H1 (cell line): Measurements from ENCODE around the gene TCF4. TPM values are rescaled to one million over a fixed set of nuclear protein-coding genes. Genes with fewer than 3 reads are reported as not detected.

ENCODE experiments used
- CTCF ChIA-PET: fragments of 300-600 bp; sonication (Branson Sonifier 250); formaldehyde crosslinking; loops from one replicate; lab custom pipeline; 2021; ENCODE audit not compliant: partially characterized antibody; lab: Charles Lee
- POLR2A ChIA-PET: fragments of 300-600 bp; sonication (Branson Sonifier 250); formaldehyde crosslinking; loops from one replicate; lab custom pipeline; 2021; ENCODE audit warnings: inconsistent platforms; ENCODE audit not compliant: partially characterized antibody; lab: Charles Lee
- DNase-seq, 2 experiments: peaks; one replicate each; pipeline versions ENCODE4 v3.0.0 to v3.0.0-alpha.2; 2010 to 2022; ENCODE audit warnings: low spot score in 2 of 2, low read depth in 1 of 2, mixed read lengths in 1 of 2
- FAIRE-seq: peaks from 2 replicates; lab custom pipeline; 2011; peaks lifted over from hg19 to GRCh38; lab: Jason Lieb, UNC
- H2AFZ ChIP-seq: 2 replicates; pipeline ENCODE4 v1.8.1; 2012; ENCODE audit warnings: low read length, inconsistent platforms
- H2AK5ac ChIP-seq: 2 replicates; pipeline ENCODE4 v1.6.1; 2013; ENCODE audit warnings: low read depth, low read length
- H2BK120ac ChIP-seq: replicated peaks from 2 replicates; pipeline ENCODE3; 2013; ENCODE audit warnings: low read depth, low read length, inconsistent platforms
- H2BK12ac ChIP-seq: 2 replicates; pipeline ENCODE4 v1.6.1; 2013; ENCODE audit warnings: low read depth, low read length
- H2BK15ac ChIP-seq: 2 replicates; pipeline ENCODE4 v1.6.1; 2013; ENCODE audit warnings: low read length
- H2BK20ac ChIP-seq: 2 replicates; pipeline ENCODE4 v1.6.1; 2013; ENCODE audit warnings: low read length
- H2BK5ac ChIP-seq: 2 replicates; pipeline ENCODE4 v1.6.1; 2013; ENCODE audit warnings: low read depth, low read length
- H3K14ac ChIP-seq: 2 replicates; pipeline ENCODE4 v1.6.1; 2013; ENCODE audit warnings: inconsistent platforms; ENCODE audit not compliant: insufficient read length
- H3K18ac ChIP-seq: 2 replicates; pipeline ENCODE4 v1.6.1; 2013; ENCODE audit warnings: low read length; ENCODE audit errors: extremely low read depth
- H3K23ac ChIP-seq: 2 replicates; pipeline ENCODE4 v1.6.1; 2013; ENCODE audit warnings: inconsistent platforms; ENCODE audit not compliant: insufficient read length
- H3K23me2 ChIP-seq: 2 replicates; pipeline ENCODE4 v1.6.1; 2013; ENCODE audit warnings: low read depth, low read length
- H3K27ac ChIP-seq: 2 replicates; pipeline ENCODE4 v1.6.1; 2011; ENCODE audit warnings: low read depth, low read length, inconsistent platforms
- H3K27me3 ChIP-seq, 4 experiments: replicated peaks in 1 of 4; 1 replicate in 1 of 4; 2 replicates in 3 of 4; pipeline versions ENCODE4 v1.6.1 to v1.8.1; 2011 to 2013; ENCODE audit warnings: low read length in 3 of 4, mild to moderate bottlenecking in 3 of 4, inconsistent platforms in 2 of 4, mixed read lengths in 2 of 4, moderate library complexity in 1 of 4; ENCODE audit not compliant: control insufficient read depth in 3 of 4, insufficient read depth in 3 of 4; ENCODE audit errors: extremely low read depth in 1 of 4
- H3K36me3 ChIP-seq, 4 experiments: 2 replicates each; pipeline versions ENCODE4 v1.6.1 to v1.8.1; 2011 to 2013; ENCODE audit warnings: mild to moderate bottlenecking in 4 of 4, low read length in 3 of 4, moderate library complexity in 2 of 4, control low read depth in 1 of 4, inconsistent platforms in 1 of 4; ENCODE audit not compliant: insufficient read depth in 4 of 4, control insufficient read depth in 2 of 4
- H3K4ac ChIP-seq: replicated peaks from 2 replicates; pipeline ENCODE3; 2013; ENCODE audit warnings: low read length, low read depth, mixed read lengths, inconsistent platforms; ENCODE audit not compliant: insufficient read length
- H3K4me1 ChIP-seq, 4 experiments: replicated peaks in 1 of 4; 1 replicate in 1 of 4; 2 replicates in 3 of 4; pipeline versions ENCODE4 v1.6.1 to v1.8.1; 2011 to 2013; ENCODE audit warnings: low read length in 3 of 4, inconsistent platforms in 2 of 4, mixed read lengths in 1 of 4; ENCODE audit not compliant: insufficient read depth in 4 of 4, control insufficient read depth in 3 of 4
- H3K4me2 ChIP-seq, 2 experiments: 2 replicates each; pipeline versions ENCODE4 v1.6.1 to v1.8.1; 2011 to 2013; ENCODE audit warnings: low read depth in 2 of 2, low read length in 2 of 2, control low read depth in 1 of 2, inconsistent platforms in 1 of 2, mild to moderate bottlenecking in 1 of 2; ENCODE audit not compliant: insufficient read depth in 1 of 2
- H3K4me3 ChIP-seq, 4 experiments: fragments of 200-600, 300-600 bp in 1 of 4; sonication (generic), shearing (Covaris generic), sonication (Bioruptor Twin) in 1 of 4; 2 replicates each; pipeline versions ENCODE4 v1.5.1 to v1.8.1; 2011 to 2016; ENCODE audit warnings: low read length in 4 of 4, low read depth in 3 of 4, control low read depth in 2 of 4, inconsistent platforms in 2 of 4, mild to moderate bottlenecking in 2 of 4, mixed read lengths in 1 of 4, moderate library complexity in 1 of 4; ENCODE audit not compliant: insufficient read depth in 2 of 4; ENCODE audit errors: extremely low read depth in 1 of 4
- H3K56ac ChIP-seq: replicated peaks from 2 replicates; pipeline ENCODE3; 2013; ENCODE audit warnings: low read depth, mild to moderate bottlenecking, mixed read lengths, low read length, inconsistent platforms; ENCODE audit not compliant: insufficient read length
- H3K79me1 ChIP-seq: 2 replicates; pipeline ENCODE4 v1.6.1; 2013; ENCODE audit warnings: low read depth, low read length, control low read depth
- H3K79me2 ChIP-seq, 2 experiments: 2 replicates each; pipeline versions ENCODE4 v1.6.1 to v1.8.1; 2012 to 2013; ENCODE audit warnings: low read length in 2 of 2, mild to moderate bottlenecking in 2 of 2, inconsistent platforms in 1 of 2; ENCODE audit not compliant: insufficient read depth in 2 of 2, control insufficient read depth in 1 of 2
- H3K9ac ChIP-seq, 4 experiments: replicated peaks in 1 of 4; 1 replicate in 1 of 4; 2 replicates in 3 of 4; pipeline versions ENCODE4 v1.6.1 to v1.8.1; 2011 to 2013; ENCODE audit warnings: low read depth in 3 of 4, low read length in 3 of 4, control low read depth in 2 of 4, mild to moderate bottlenecking in 2 of 4, moderate library complexity in 2 of 4, inconsistent platforms in 1 of 4; ENCODE audit errors: extremely low read depth in 1 of 4
- H3K9me3 ChIP-seq, 2 experiments: 2 replicates each; pipeline versions ENCODE4 v1.6.1 to v1.8.1; 2012 to 2013; ENCODE audit warnings: mild to moderate bottlenecking in 2 of 2, moderate library complexity in 2 of 2, control low read depth in 1 of 2, inconsistent platforms in 1 of 2, low read depth in 1 of 2, low read length in 1 of 2, mixed read lengths in 1 of 2; ENCODE audit not compliant: insufficient read depth in 2 of 2
- H4K20me1 ChIP-seq, 2 experiments: replicated peaks in 1 of 2; 2 replicates each; pipeline versions ENCODE3 to v1.8.1; 2011 to 2013; ENCODE audit warnings: inconsistent platforms in 2 of 2, low read length in 2 of 2, mild to moderate bottlenecking in 1 of 2; ENCODE audit not compliant: insufficient read depth in 2 of 2, control insufficient read depth in 1 of 2
- H4K5ac ChIP-seq: 2 replicates; pipeline ENCODE4 v1.6.1; 2013; ENCODE audit warnings: low read length, low read depth, mixed read lengths, inconsistent platforms; ENCODE audit not compliant: insufficient read length
- H4K8ac ChIP-seq: 2 replicates; pipeline ENCODE4 v1.8.0; 2013; ENCODE audit warnings: mild to moderate bottlenecking, moderate library complexity, low read length, inconsistent platforms; ENCODE audit not compliant: insufficient read depth; ENCODE audit errors: extremely low read depth
- H4K91ac ChIP-seq: replicated peaks from 2 replicates; pipeline ENCODE3; 2013; ENCODE audit warnings: low read length, mixed read lengths, inconsistent platforms; ENCODE audit not compliant: insufficient read length
- ATF2 ChIP-seq: IDR thresholded peaks from 2 replicates; pipeline ENCODE4 v1.6.1; 2012; ENCODE audit warnings: low read length, inconsistent platforms
- CBX5 ChIP-seq: fragments of 300-800, 300-1000 bp; sonication (generic); IDR thresholded peaks from 2 replicates; pipeline ENCODE4 v1.7.1; 2016; ENCODE audit warnings: antibody characterized with exemption, low read length, low read depth
- CBX8 ChIP-seq: fragments of 300-800, 300-1000 bp; sonication (generic); IDR thresholded peaks from 2 replicates; pipeline ENCODE4 v1.7.1; 2016; ENCODE audit warnings: low read depth, low read length, borderline replicate concordance
- CHD2 ChIP-seq: IDR thresholded peaks from 2 replicates; pipeline ENCODE4 v1.6.1; 2012; ENCODE audit warnings: low read length, improper control_type of control experiment
- FOSL1 ChIP-seq: IDR thresholded peaks from 2 replicates; pipeline ENCODE4 v1.6.1; 2011; ENCODE audit warnings: mild to moderate bottlenecking, low read depth, low read length, moderate library complexity; ENCODE audit not compliant: insufficient read depth
- NRF1 ChIP-seq: IDR thresholded peaks from 2 replicates; pipeline ENCODE4 v1.6.1; 2011; ENCODE audit warnings: mild to moderate bottlenecking, low read depth, low read length, improper control_type of control experiment
- RBBP5 ChIP-seq: IDR thresholded peaks from 2 replicates; pipeline ENCODE4 v1.7.1; 2012; ENCODE audit warnings: low read depth, mild to moderate bottlenecking, inconsistent platforms, low read length, moderate library complexity, borderline replicate concordance
- SIN3A ChIP-seq, 2 experiments: IDR thresholded peaks in 1 of 2; conservative IDR thresholded peaks in 1 of 2; 2 replicates each; pipeline ENCODE4 v1.6.1; 2011 to 2012; ENCODE audit warnings: low read length in 2 of 2, improper control_type of control experiment in 1 of 2, low read depth in 1 of 2, mild to moderate bottlenecking in 1 of 2
- SP2 ChIP-seq: IDR thresholded peaks from 2 replicates; pipeline ENCODE4 v1.6.1; 2012; ENCODE audit warnings: mild to moderate bottlenecking, low read length, inconsistent platforms
- TAF1 ChIP-seq: IDR thresholded peaks from 2 replicates; pipeline ENCODE4 v1.6.1; 2011; ENCODE audit warnings: mild to moderate bottlenecking, low read depth, low read length
- TAF7 ChIP-seq: optimal IDR thresholded peaks from 2 replicates; pipeline ENCODE3; 2011; ENCODE audit warnings: low read depth, mild to moderate bottlenecking, inconsistent platforms, low read length, moderate library complexity, borderline replicate concordance
- TCF12 ChIP-seq: IDR thresholded peaks from 2 replicates; pipeline ENCODE4 v1.6.1; 2011; ENCODE audit warnings: low read depth, mild to moderate bottlenecking, low read length
- ZNF274 ChIP-seq: IDR thresholded peaks from 2 replicates; pipeline ENCODE4 v1.7.0; 2012; ENCODE audit warnings: low read length, borderline replicate concordance; ENCODE audit errors: extremely low read depth
- WGBS, 2 experiments: shearing (Covaris generic) in 1 of 2; methylation state at CpG; one replicate each; pipeline versions ENCODE4 v1.1.6 to v1.1.7; 2013 to 2015; ENCODE audit warnings: low lambda C conversion rate in 2 of 2, mixed read lengths in 2 of 2, inconsistent platforms in 1 of 2, low coverage in 1 of 2, missing lambda C conversion rate in 1 of 2; ENCODE audit not compliant: insufficient replicate concordance in 2 of 2, insufficient coverage in 1 of 2, insufficient read length in 1 of 2; ENCODE audit errors: extremely low coverage in 1 of 2, missing lambda C conversion rate in 1 of 2; 5-methylcytosine and 5-hydroxymethylcytosine counted together
- polyA plus RNA-seq, 7 experiments: library from polyadenylated mRNA; depleted of rRNA in 3 of 7; stranded (reverse) in 5 of 7; unstranded in 2 of 7; fragments of >200 nt in 5 of 7; fragments of 200-250 nt in 2 of 7; gene quantifications; 1 replicate in 5 of 7; 2 replicates in 1 of 7; 4 replicates in 1 of 7; pipeline versions ENCODE4 v1.2.1 to v1.2.3, GENCODE V29; 2011 to 2013; ENCODE audit warnings: missing spikeins in 2 of 7, mixed read lengths in 2 of 7
- total RNA-seq: library from RNA; stranded (reverse); fragmentation: NEBNext Ultra II Directional; extraction: Animal tissue kit (Norgen Biotek cat#: 25700); gene quantifications from 2 replicates; pipeline ENCODE4 v1.2.1, GENCODE V29; 2021

The TCF4 gene
- total and polyA plus RNA-seq, 2 of the 8 experiments (the other 6 are each of a cell fraction or from before 2014, with no cell fraction given) = 59.3 to 118 TPM

DNA sequence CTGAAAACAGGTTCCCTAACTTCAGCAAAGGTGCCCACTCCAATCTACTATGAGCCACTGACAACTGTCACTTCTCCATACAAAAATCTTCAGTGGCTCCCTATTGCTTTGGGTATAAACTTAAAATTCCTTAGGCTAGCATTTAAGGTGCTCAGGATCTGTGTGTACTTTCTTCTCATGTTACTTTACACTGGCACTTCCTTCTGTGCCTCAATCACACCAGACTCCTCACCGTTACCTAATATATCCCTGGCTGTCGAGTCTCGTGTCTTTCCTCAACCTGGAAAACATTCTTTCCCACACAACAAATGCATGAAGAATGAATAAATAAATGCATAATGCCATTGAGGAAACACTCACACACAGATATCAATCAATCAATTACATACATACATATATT is 101.1 kb downstream of the TCF4 start:
- Histone ChIP-seq H3K4me3 (no peak overlapping the region), H3K18ac (no peak overlapping the region), H3K79me1 (no peaks in the 10 kb centered on the region), H2AFZ (no peak overlapping the region), H2BK120ac (no peak overlapping the region), H2BK5ac (no peak overlapping the region), H3K23me2 (no peaks in the 10 kb centered on the region), H3K36me3 (peaks cover 0 to 3% (median 0%) of the 10 kb centered on the region in 4 experiments; a peak in 1 of 8 replicates), H2BK15ac (no peak overlapping the region), H3K27ac (no peak overlapping the region), H3K27me3 (no peaks in the 10 kb centered on the region), H3K9me3 (no peaks in the 10 kb centered on the region), H3K79me2 (peaks cover 0 to 83% of the 10 kb centered on the region in 2 experiments; a peak in 2 of 4 replicates), H3K4me2 (no peak overlapping the region), H3K14ac (no peak overlapping the region), H4K5ac (no peak overlapping the region), H3K56ac (no peak overlapping the region), H2BK20ac (no peak overlapping the region), H3K4ac (no peak overlapping the region), H4K20me1 (peaks cover 8 to 13% of the 10 kb centered on the region in 2 experiments), H3K9ac (no peak overlapping the region), H2AK5ac (no peak overlapping the region), H4K8ac (no peak overlapping the region), H2BK12ac (no peak overlapping the region), H3K4me1 (peaks cover 6 to 23% (median 12%) of the 10 kb centered on the region in 4 experiments; a peak in 5 of 7 replicates), H3K23ac (no peak overlapping the region), H4K91ac (no peak overlapping the region)
- ChIA-PET CTCF (no interaction called here), POLR2A (no interaction called here)
- 96% methylated on average over 3 of the region's 3 CpGs; no CpG with 5 or more reads in 1 of the 2 experiments for whole genome bisulfite sequencing, 2 experiments
- DNase-seq (no peak), FAIRE-seq (no peak)
- TF ChIP-seq FOSL1 (no peak), CBX8 (no peak), TAF1 (no peak), CHD2 (no peak), SP2 (no peak), SIN3A (conservative IDR thresholded peaks at IDR 0.05 in 1 of 2, IDR thresholded peaks at IDR 0.05 in 1 of 2; ENCODE audit: low read depth in 1 of 2, low read length in 2 of 2) (no peak), RBBP5 (no peak), TAF7 (no peak), CBX5 (no peak), TCF12 (no peak), ATF2 (no peak), NRF1 (no peak), ZNF274 (no peak)
